Measurements from ENCODE around the gene MTPN. TPM values are rescaled to one million over a fixed set of nuclear protein-coding genes. Genes with fewer than 3 reads are reported as not detected.

Gene MTPN
- total RNA-seq, 2 experiments from 2014 or later: 91.3 to 281 TPM

DNA sequence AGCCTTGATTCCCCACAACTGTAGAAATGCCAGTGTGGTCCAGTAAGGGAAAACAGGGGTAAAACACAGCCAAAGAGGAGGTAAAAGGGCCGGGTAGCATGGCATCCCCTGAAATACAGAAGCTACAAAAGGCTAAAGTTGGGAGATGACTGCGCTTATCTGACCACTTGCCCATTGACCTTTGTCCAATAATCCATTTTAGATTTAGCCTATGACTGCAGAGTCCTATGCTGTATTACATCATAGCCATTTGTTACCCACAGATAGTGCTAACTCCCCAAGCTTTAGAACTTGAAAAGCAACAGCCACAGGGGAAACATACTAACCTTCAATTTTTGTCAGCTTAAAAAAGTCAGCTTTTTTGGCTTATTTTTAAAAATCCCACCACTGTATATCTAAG is 26.2 kb downstream of the MTPN start:
- BruUV-seq (replicated peaks): no TSS peak
- Histone ChIP-seq H3K4me1 (ENCODE audit: insufficient read depth, low read length, poor library complexity, severe bottlenecking) (peaks cover 4% of the 10 kb centered on the region), H3K27ac (ENCODE audit: low read depth, low read length, poor library complexity, severe bottlenecking) (no peak overlapping the region), H3K9me2 (ENCODE audit: insufficient read depth, low read length) (no peaks in the 10 kb centered on the region), H3K4me2 (ENCODE audit: low read length) (no peak overlapping the region), H2AFZ (ENCODE audit: low read length) (no peak overlapping the region), H4K20me1 (ENCODE audit: insufficient read depth, low read length) (peaks cover 18% of the 10 kb centered on the region; the same call in 1 of the 2 replicates), H3K79me2 (ENCODE audit: insufficient read depth, low read depth, low read length) (peaks cover 98% of the 10 kb centered on the region), H3K9me3 (ENCODE audit: low read length) (0 out of 2 replicates have a peak, but pooled peaks cover 4% of the 10 kb centered on the region), H3K36me3 (ENCODE audit: insufficient read depth, low read length) (peaks cover 100% of the 10 kb centered on the region), H3K4me3 (ENCODE audit: low read depth, low read length, poor library complexity, severe bottlenecking) (no peak overlapping the region)
- ChIA-PET CTCF (ENCODE audit: unreplicated experiment) (no interaction called here), POLR2A (interaction anchor here (0.6 to 3.1 kb wide), 6 partner anchors 9 to 109 kb away, joined by 3 to 30 read pairs (median 6); no protein-coding TSS in a partner anchor)
- no peak for DNase-seq (ENCODE audit: low spot score)
- TF ChIP-seq EZH2phosphoT487 (IDR thresholded peaks at IDR 0.05; ENCODE audit: borderline replicate concordance, low read depth, low read length): no peak
- TF ChIP-seq, protein P1, sequence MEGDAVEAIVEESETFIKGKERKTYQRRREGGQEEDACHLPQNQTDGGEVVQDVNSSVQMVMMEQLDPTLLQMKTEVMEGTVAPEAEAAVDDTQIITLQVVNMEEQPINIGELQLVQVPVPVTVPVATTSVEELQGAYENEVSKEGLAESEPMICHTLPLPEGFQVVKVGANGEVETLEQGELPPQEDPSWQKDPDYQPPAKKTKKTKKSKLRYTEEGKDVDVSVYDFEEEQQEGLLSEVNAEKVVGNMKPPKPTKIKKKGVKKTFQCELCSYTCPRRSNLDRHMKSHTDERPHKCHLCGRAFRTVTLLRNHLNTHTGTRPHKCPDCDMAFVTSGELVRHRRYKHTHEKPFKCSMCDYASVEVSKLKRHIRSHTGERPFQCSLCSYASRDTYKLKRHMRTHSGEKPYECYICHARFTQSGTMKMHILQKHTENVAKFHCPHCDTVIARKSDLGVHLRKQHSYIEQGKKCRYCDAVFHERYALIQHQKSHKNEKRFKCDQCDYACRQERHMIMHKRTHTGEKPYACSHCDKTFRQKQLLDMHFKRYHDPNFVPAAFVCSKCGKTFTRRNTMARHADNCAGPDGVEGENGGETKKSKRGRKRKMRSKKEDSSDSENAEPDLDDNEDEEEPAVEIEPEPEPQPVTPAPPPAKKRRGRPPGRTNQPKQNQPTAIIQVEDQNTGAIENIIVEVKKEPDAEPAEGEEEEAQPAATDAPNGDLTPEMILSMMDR (conservative IDR thresholded peaks at IDR 0.05; ENCODE audit: low read length): no peak
- intact Hi-C loops (cut with micrococcal nuclease; ENCODE audit: unreplicated experiment): no loop called here

DNA sequence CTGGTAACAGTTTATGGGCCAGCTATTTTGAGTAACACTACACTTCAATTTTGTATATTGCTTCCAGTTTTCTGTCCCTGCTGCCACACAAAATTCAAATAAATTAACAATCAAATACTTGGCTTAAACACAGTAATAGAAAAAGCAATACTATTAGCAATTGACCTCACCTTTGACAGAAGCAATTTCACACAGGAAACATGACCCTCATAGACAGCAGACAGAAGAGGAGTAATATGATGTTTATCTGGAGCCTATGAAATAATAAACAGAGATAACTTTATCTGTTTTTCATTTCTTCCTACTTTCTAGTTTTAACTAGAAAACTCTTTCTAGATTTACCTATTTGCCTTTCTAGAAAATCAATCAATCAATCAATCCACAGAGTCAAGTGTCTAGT is 26.7 kb downstream of the MTPN start:
- H3K4me2 ChIP-seq (ENCODE audit: low read length): no peak overlapping the region
- no peak overlapping the region for H3K27ac ChIP-seq (ENCODE audit: low read depth, low read length, poor library complexity, severe bottlenecking)
- TF ChIP-seq EZH2phosphoT487 (IDR thresholded peaks at IDR 0.05; ENCODE audit: borderline replicate concordance, low read depth, low read length): no peak
- ChIA-PET POLR2A (interaction anchor here (0.6 to 2.2 kb wide), 6 partner anchors 8 to 110 kb away, joined by 3 to 17 read pairs (median 4); no protein-coding TSS in a partner anchor), CTCF (ENCODE audit: unreplicated experiment) (no interaction called here)
- DNase-seq (ENCODE audit: low spot score): no peak
- no TSS peak for BruUV-seq (replicated peaks)
- H3K79me2 ChIP-seq (ENCODE audit: insufficient read depth, low read depth, low read length): peaks cover 98% of the 10 kb centered on the region
- peaks cover 4% of the 10 kb centered on the region for H3K4me1 ChIP-seq (ENCODE audit: insufficient read depth, low read length, poor library complexity, severe bottlenecking)
- H3K36me3 ChIP-seq (ENCODE audit: insufficient read depth, low read length): peaks cover 100% of the 10 kb centered on the region
- 0 out of 2 replicates have a peak, but pooled peaks cover 4% of the 10 kb centered on the region for H3K9me3 ChIP-seq (ENCODE audit: low read length)
- H2AFZ ChIP-seq (ENCODE audit: low read length): no peak overlapping the region
- H4K20me1 ChIP-seq (ENCODE audit: insufficient read depth, low read length): peaks cover 18% of the 10 kb centered on the region; the same call in 1 of the 2 replicates
- no peaks in the 10 kb centered on the region for H3K9me2 ChIP-seq (ENCODE audit: insufficient read depth, low read length)
- no peak overlapping the region for H3K4me3 ChIP-seq (ENCODE audit: low read depth, low read length, poor library complexity, severe bottlenecking)
- intact Hi-C loops (cut with micrococcal nuclease; ENCODE audit: unreplicated experiment): no loop called here

DNA sequence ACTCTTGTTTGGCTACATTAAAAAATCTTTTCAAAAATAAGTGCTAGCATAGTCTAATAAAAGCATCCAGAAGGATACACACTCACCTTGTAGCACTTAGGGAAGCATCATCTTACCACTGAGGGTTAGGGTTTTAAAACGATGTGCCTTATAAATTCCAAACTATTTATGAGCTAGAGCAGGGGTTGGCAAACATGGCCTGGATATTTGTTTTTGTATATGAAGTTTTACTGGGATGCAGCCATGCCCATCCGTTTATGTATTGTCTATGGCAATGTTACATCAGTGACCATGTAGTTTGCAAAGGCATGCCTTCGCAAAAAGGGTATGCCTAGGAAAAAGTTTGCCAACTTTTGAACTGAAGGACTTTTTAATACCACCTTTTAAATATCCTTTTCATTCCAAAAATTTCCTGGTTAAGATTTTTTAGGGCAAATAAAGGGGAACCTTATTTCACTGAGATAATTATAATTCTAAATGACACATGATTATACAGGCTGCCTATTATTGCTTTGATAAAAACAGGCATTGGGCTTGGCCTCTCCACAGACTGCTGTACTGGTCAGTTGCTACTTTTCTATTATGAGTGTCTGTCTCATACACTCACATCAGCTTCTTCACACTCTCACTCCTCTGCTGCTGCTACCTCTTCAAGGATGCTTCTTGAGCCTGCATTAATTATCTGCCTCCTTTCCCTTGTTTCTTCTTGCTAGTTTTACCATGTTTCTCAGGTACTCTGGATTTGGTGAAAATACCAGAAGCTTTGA is 30.7 kb downstream of the MTPN start:
- DNase-seq (ENCODE audit: low spot score): no peak
- TF ChIP-seq, protein P1 (conservative IDR thresholded peaks at IDR 0.05; ENCODE audit: low read length): no peak
- TF ChIP-seq EZH2phosphoT487 (IDR thresholded peaks at IDR 0.05; ENCODE audit: borderline replicate concordance, low read depth, low read length): no peak
- no peak overlapping the region for H3K4me2 ChIP-seq (ENCODE audit: low read length)
- no peak overlapping the region for H3K27ac ChIP-seq (ENCODE audit: low read depth, low read length, poor library complexity, severe bottlenecking)
- H3K4me1 ChIP-seq (ENCODE audit: insufficient read depth, low read length, poor library complexity, severe bottlenecking): peaks cover 28% of the 10 kb centered on the region
- CTCF ChIA-PET (ENCODE audit: unreplicated experiment): no interaction called here
- H3K79me2 ChIP-seq (ENCODE audit: insufficient read depth, low read depth, low read length): peaks cover 96% of the 10 kb centered on the region
- H2AFZ ChIP-seq (ENCODE audit: low read length): no peak overlapping the region
- intact Hi-C loops (cut with micrococcal nuclease; ENCODE audit: unreplicated experiment): no loop called here
- H3K9me2 ChIP-seq (ENCODE audit: insufficient read depth, low read length): no peaks in the 10 kb centered on the region
- H4K20me1 ChIP-seq (ENCODE audit: insufficient read depth, low read length): peaks cover 18% of the 10 kb centered on the region; the same call in 1 of the 2 replicates
- H3K9me3 ChIP-seq (ENCODE audit: low read length): no peaks in the 10 kb centered on the region
- POLR2A ChIA-PET: interaction anchor here (0.6 to 1.2 kb wide), 4 partner anchors 9 to 37 kb away, joined by 3 to 5 read pairs (median 4); no protein-coding TSS in a partner anchor
- peaks cover 96% of the 10 kb centered on the region for H3K36me3 ChIP-seq (ENCODE audit: insufficient read depth, low read length)
- no TSS peak for BruUV-seq (replicated peaks)
- no peak overlapping the region for H3K4me3 ChIP-seq (ENCODE audit: low read depth, low read length, poor library complexity, severe bottlenecking)

Measured in OCI-LY7 (cell line).